ENCODE results near the gene ELN.

Gene ELN

DNA sequence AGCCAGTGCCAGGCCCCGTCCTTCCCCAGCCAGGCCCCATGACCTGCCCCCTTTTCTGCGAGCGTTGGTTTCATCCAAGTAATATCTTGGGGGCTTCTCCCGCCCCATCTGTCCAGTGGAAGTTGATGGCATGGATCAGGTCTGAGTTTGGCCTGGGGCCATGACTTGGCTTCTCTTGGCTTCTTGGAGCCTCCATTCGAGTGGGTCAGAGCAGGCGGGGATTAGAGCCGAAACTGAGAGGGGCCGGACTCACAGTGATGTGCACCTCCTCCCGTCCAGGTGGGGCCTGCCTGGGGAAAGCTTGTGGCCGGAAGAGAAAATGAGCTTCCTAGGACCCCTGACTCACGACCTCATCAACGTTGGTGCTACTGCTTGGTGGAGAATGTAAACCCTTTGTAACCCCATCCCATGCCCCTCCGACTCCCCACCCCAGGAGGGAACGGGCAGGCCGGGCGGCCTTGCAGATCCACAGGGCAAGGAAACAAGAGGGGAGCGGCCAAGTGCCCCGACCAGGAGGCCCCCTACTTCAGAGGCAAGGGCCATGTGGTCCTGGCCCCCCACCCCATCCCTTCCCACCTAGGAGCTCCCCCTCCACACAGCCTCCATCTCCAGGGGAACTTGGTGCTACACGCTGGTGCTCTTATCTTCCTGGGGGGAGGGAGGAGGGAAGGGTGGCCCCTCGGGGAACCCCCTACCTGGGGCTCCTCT lies 40.6 kb downstream of the ELN start:
- TF ChIP-seq GATA3 (IDR thresholded peaks at IDR 0.05; ENCODE audit: low read depth, low read length) (no peak), GATA2 (IDR thresholded peaks at IDR 0.05; ENCODE audit: low read depth, low read length) (no peak)

DNA sequence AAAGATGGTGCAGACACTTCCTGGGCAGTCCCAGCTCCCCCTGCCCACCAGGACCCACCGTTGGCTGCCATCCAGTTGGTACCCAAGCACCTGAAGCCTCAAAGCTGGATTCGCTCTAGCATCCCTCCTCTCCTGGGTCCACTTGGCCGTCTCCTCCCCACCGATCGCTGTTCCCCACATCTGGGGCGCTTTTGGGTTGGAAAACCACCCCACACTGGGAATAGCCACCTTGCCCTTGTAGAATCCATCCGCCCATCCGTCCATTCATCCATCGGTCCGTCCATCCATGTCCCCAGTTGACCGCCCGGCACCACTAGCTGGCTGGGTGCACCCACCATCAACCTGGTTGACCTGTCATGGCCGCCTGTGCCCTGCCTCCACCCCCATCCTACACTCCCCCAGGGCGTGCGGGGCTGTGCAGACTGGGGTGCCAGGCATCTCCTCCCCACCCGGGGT lies 41.1 kb downstream of the ELN start:
- no peak for TF ChIP-seq GATA3 (IDR thresholded peaks at IDR 0.05; ENCODE audit: low read depth, low read length)
- TF ChIP-seq GATA2 (IDR thresholded peaks at IDR 0.05; ENCODE audit: low read depth, low read length) = no peak

DNA sequence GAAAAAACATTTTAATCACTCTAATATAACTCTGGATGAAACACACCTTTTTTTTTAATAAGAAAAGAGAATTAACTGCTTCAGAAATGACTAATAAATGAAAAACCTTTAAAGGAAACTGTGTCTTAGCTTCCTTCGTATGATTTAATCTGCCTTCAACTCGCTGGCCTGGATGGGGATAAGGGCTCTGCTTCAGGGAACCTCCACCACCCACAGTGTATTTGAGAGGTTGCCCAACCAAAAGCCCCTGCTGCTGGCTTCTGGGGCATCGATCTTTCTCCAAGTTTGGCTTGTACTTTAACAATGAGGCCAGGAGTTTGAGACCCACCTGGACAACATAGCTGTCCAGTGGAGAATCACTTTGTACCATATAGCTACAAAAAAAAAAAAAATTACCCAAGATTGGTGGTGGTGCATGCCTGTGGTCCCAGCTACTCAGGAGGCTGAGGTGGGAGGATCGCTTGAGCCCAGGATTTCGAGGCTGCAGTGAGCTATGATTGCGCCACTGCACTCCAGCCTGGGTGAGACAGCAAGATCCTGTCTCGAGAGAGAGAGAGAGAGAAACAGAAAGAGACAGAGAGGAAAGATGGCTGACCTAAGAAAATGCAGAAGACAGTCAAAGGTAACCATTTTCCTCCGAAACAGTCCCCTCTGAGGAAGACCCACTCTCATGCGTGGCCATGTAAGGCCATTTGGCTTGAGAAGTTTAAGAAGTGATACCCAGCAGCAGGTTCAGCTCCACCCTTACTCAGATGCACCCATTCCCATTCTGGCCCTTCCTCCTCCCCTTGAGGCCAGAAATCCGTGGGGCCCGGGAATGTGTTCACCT lies 42.0 kb downstream of the ELN start:
- TF ChIP-seq GATA2 (IDR thresholded peaks at IDR 0.05; ENCODE audit: low read depth, low read length) (no peak), GATA3 (IDR thresholded peaks at IDR 0.05; ENCODE audit: low read depth, low read length) (no peak)

DNA sequence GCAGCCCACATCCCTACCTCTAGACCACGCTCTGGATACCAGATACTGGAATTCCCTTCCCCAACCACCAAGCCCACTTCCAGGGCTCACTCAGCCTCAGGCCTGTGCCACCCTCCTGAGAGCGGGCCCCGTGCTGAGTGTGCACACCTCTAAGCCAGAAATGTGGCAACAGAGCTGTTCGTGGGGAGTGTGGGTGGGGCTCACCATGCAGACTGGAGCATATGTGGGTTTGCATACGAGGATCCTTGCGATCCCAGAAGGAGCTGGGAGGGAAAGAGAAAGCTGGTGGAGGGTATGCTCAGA lies 42.6 kb downstream of the ELN start:
- TF ChIP-seq GATA3 (IDR thresholded peaks at IDR 0.05; ENCODE audit: low read depth, low read length) (no peak), GATA2 (IDR thresholded peaks at IDR 0.05; ENCODE audit: low read depth, low read length) (no peak)

DNA sequence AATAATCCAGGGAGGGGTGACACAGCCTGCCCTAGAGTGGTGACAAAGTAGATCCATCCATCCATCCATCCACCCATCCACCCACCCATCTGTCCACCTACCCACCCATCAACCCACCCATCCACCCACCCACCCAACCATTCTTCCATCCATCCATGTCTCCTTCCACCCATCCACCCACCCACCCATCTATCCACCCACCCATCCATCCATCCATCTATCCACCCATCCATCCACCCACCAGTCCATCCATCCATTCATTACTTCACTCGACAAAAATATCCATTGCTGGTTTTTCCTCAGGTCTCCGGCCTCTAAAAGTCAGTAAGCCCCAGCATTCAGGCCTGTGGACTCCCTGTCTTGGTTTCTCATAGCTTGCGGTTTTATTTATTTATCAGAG lies 43.1 kb downstream of the ELN start:
- TF ChIP-seq GATA2 (IDR thresholded peaks at IDR 0.05; ENCODE audit: low read depth, low read length) = no peak
- no peak for TF ChIP-seq GATA3 (IDR thresholded peaks at IDR 0.05; ENCODE audit: low read depth, low read length)

DNA sequence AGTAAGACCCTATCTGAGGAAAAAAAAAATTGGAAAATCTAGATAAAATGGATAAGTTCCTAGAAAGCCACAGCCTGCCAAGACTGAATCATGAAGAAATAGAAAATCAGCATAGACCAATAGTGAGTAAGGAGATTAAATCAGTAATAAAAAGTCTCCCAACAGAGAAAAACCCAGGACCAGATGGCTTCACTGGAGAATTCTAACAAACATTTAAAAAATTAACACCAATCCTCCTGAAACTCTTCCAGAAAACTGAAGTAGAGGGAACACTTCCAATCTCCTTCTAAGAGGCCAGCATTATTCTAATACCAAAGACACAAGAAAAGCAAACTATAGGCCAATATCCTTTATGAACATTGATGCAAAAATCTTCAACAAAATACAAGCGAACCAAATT lies 46.8 kb downstream of the ELN start:
- TF ChIP-seq GATA3 (IDR thresholded peaks at IDR 0.05; ENCODE audit: low read depth, low read length) (no peak), GATA2 (IDR thresholded peaks at IDR 0.05; ENCODE audit: low read depth, low read length) (no peak)

DNA sequence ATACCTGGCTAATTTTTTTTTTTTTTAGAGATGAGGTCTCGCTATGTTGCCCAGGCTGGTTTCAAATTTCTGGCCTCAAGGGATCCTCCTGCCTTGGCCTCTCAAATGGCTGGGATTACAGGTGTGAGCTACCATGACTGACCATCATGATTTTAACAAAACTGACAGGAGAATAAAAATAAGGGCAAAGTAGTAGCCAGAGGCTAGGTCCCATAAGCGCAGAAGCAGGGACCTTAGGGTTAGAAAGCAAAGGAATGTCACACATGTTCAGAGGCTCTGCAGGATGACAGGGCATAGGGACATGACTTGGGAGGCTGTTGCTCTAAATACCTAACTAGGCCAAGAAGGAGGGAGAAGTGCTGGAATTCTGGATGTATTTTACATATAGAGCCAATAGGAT lies 50.5 kb downstream of the ELN start:
- no peak for TF ChIP-seq GATA2 (IDR thresholded peaks at IDR 0.05; ENCODE audit: low read depth, low read length)
- TF ChIP-seq GATA3 (IDR thresholded peaks at IDR 0.05; ENCODE audit: low read depth, low read length) = no peak

DNA sequence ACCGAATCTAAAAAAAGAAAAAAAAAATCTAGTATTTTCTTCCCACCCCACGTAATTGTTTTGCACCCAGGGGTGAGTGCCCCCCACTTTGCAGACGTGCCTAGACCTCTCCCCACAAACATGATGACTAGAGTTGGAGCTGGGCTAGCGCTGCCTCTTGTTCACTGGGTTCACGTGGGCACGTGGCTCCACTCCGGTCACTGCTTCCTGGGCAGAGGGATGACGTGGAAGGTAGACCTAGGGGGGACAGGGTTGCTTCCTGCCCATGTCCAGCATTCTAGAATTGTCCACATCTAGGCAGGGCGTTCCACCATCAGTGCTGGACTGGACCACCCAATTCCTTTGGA lies 54.8 kb downstream of the ELN start:
- TF ChIP-seq GATA3 (IDR thresholded peaks at IDR 0.05; ENCODE audit: low read depth, low read length) (no peak), GATA2 (IDR thresholded peaks at IDR 0.05; ENCODE audit: low read depth, low read length) (no peak)

DNA sequence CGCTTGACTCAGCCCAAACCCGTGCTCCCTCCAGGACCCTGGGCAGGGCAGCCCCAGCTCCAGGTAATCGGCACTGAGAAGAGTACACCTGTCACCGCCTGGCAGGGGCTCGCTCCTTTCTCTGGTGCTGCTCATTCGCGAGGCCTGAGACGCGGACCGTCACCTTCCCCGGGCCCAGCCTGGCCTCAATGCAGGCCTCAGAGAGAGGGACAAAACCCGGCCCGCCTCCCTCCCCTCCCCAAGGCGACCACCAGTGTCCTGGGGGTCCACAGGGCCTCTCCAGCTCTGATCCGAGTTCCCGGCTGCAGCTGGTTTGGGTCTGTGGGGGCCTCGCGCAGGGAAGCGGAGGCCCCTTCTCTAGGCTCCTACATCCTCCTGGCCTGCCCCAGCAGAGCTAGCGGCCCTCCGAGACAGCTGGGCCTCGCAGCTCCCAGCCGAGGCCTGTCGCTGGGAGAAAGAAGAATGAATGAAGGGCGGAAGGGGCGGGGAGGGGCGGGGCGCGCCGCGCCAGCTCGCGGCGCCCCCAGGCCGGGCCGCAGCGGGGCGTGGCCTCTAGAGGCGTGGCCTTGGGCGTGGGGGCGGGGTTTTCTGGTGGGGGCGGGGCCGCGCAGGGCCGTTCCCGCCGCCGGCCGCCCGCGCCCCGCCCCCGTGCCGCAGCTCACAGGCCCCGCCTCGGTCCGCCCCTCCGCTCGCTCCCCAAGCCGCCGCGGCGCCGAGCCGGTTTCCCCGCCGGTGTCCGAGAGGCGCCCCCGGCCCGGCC lies 55.3 kb downstream of the ELN start, which contains the start of gene LIMK1:
TSS of gene LIMK1 (plus strand) at position 688 of the 760 bp plus-strand sequence. CDS start 187 bp downstream, outside the sequence.
- TF ChIP-seq GATA3 (IDR thresholded peaks at IDR 0.05; ENCODE audit: low read depth, low read length) (no peak), GATA2 (IDR thresholded peaks at IDR 0.05; ENCODE audit: low read depth, low read length) (no peak)

DNA sequence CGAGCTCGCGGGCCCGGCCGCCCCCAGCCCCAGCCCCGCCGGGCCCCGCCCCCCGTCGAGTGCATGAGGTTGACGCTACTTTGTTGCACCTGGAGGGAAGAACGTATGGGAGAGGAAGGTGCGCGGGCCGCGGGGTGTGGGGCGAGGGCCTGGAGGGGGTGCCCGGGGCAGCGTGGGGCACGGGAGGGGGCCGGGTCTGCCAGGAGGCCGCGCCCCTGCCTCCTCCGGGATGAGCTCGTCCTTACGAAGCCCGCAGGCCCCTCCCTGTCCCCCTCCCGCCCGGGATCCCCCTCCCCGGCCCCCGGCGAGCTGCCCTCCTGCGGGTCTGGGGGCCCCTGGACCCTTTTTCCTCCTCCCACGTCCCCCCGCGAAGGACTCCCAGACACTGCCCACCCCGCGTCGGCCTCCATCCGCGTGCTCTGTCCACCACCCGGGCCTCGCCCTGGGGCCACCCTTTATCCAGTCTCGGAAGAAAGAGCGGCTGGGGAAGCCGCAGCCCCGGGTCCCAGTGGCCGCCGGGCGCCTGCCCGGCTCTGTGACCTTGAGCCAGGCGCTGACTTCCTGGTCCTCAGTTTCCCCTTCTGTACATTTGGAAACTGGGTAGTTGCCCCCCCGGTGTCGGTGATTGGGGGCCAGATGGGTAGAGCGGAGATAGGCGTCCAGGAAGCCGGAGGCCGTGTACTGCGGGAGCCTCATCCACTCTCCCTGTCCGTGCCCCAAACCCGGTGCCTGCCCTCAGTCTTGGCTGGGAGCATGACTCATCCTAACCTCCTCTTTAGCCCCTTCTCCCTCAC lies 56.2 kb downstream of the ELN start:
- no peak for TF ChIP-seq GATA2 (IDR thresholded peaks at IDR 0.05; ENCODE audit: low read depth, low read length)
- no peak for TF ChIP-seq GATA3 (IDR thresholded peaks at IDR 0.05; ENCODE audit: low read depth, low read length)

DNA sequence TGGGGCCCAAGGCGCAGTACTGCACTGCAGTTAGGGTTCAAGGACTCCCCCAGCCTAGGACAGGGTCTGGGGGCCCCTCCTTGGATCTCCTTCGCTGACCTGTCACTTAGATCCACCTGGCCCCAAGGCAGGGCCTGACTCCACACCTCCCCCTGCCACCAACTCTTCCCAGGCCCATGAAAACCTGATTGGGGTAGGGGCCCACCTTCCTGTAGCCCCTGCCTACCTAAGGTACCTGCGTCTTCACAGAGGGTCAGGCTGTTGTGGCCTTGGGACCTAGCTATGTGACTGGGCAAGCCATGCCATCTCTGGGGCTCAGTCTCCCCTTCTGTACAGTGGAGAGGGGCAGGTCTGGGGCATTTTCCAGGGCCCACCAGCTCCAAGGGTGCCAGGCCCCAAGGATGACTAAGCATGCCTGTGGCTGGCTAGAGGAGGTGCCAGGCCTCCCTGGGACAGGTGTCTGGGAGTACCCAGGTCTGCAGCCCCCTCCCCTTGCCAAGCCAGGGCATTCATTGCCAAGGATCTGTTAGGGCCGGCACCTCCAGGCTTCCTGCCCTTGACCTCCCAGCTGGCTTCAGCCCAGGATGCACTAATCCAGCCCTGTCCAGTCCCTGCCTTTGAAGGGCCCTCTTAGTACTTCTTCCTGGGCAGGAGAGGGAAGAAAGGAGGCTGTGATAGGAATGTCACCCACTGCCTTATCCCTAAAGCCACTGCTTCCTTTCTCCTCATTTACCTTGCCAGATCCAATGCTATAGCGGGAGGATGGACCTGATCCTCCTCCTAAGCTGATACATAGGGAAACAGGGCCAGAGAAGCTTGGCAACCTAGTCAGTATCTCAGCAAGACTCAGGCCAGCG lies 57.0 kb downstream of the ELN start:
- TF ChIP-seq GATA2 (IDR thresholded peaks at IDR 0.05; ENCODE audit: low read depth, low read length) (no peak), GATA3 (IDR thresholded peaks at IDR 0.05; ENCODE audit: low read depth, low read length) (no peak)

DNA sequence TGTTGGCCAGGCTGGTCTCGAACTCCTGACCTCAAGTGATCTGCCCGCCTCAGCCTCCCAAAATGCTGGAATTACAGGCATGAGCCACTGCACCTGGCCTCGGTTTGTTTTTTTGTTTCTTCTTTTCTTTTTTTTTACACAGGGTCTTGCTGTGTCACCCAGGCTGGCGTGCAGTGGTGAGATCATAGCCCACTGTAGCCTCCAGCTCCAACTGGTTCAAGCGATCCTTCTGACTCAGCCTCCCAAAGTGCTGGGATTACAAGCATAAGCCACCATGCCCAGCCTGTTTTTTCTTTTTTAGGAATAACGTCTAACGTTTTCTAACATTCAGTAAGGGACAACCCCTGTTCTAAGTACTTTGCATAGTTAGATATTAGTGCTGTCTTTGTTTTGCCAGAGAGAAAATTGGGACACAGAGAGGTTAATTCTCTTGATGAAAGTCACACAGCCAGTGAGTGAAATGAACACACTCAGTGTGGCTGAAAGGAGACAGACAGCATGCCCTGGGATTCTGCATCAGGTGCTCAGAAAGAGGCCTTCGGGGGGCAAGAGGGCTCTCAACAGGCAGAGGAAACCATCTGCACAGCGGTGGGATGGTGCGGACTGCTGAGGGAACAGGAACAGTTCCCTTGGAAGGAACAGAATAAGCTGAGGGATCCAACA lies 59.9 kb downstream of the ELN start:
- TF ChIP-seq GATA2 (IDR thresholded peaks at IDR 0.05; ENCODE audit: low read depth, low read length) (no peak), GATA3 (IDR thresholded peaks at IDR 0.05; ENCODE audit: low read depth, low read length) (no peak)
